SK-MEL-5 (cell line): ENCODE results near the gene TMPRSS3. TPM values are rescaled to one million over a fixed set of nuclear protein-coding genes. Genes with fewer than 3 reads are reported as not detected.

ENCODE experiments used
- DNase-seq: peaks from one replicate; pipeline ENCODE4 v3.0.0-alpha.2; 2016; ENCODE audit warnings: low read depth, low spot score
- in situ Hi-C: cut with HindIII; loops from 2 replicates; pipeline ENCODE4 v1.10.0; 2016; ENCODE audit warnings: low sequenced_read_pairs, high pct_unique_total_duplicates, low pct_unique_long_range_greater_than_20kb
- total RNA-seq: library from RNA; depleted of rRNA; stranded (reverse); fragments of >200 nt; shearing (Covaris generic); gene quantifications from 2 replicates; pipeline ENCODE4 v1.2.3, GENCODE V29; 2014

TMPRSS3 gene
- total RNA-seq, 1 experiment from 2014 or later, result 0.34 TPM

GRCh38 chr21:42397746-42398394, 2.0 kb upstream of the TMPRSS3 start:
- in situ Hi-C loops, result no loop called here

GRCh38 chr21:42396799-42397745, 1.2 kb upstream of the TMPRSS3 start:
- DNase-seq, result no peak
- in situ Hi-C loops, result no loop called here

More at GRCh38 chr21:42397746-42398394, 2.0 kb upstream of the TMPRSS3 start:
- no peak for DNase-seq

DNA sequence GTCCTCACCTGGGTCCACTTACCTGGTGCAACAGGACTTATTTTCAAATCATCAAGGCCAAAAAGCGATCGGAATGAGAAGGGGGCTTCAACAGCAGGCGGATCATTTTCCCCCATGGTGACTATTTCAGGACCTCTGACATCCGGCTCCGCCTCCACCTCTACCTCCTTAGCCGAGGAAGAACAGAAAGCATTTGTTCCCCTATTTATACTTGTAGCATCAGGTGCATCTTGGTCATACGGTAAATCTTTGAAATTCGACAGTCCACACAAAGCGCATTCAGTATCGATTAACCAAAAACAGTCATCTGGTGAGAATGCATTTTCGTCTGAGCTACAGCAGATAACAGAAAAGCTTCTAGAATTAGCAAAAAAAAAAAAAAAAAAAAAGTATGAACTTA, 550 bp downstream of the TMPRSS3 start:
- DNase-seq, result no peak
- in situ Hi-C loops, result no loop called here

- DNase-seq, result no peak
- in situ Hi-C loops, result no loop called here
These were observed 2.4 kb downstream of the TMPRSS3 start for GRCh38 chr21:42393443-42393950.

GRCh38 chr21:42392731-42393442, 3.0 kb downstream of the TMPRSS3 start:
- no peak for DNase-seq
- in situ Hi-C loops, result no loop called here

DNA sequence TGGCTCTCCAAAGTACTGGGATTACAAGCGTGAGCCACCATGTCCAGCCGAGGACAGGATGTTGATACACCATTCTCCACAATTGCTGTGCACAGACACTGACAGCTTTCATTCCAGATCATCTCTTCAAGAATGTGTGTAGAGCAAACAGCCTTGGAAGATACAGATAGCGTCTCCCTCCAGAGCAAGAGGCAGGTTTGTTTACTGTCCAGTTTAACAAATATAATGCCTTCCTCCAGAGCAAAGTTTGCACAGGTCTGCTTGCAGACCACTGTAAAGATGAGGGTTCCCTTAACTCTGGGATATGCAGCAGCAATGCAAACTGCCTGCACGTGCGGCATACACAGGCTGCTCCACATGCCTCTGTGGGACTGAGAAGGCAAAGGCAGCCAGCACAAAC, 4.6 kb downstream of the TMPRSS3 start:
- no peak for DNase-seq
- in situ Hi-C loops, result no loop called here

GRCh38 chr21:42390696-42391095, 5.2 kb downstream of the TMPRSS3 start:
- DNase-seq, result no peak
- in situ Hi-C loops, result no loop called here

GRCh38 chr21:42390193-42390592, 5.7 kb downstream of the TMPRSS3 start:
- in situ Hi-C loops, result no loop called here
- DNase-seq, result no peak

DNA sequence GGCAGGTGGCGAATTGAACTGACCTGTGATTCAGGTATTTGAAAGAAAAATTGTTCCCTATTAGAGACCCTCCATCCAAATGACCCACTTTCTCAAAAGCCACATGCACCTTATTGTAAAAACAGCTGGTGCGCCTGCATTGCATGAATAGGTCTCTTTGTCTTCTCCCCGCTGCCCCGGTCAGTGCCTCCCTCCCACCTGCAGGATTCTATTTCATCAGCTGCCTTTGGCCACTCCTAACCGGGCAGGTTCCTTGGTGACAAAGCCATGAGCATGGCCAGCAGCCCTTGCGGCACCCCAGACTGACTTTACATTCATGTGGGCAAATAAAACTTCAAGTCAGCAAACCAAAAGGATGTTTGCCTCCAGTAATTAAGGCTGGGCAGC, 6.4 kb downstream of the TMPRSS3 start:
- no peak for DNase-seq
- in situ Hi-C loops, result no loop called here

GRCh38 chr21:42388740-42389448, 7.0 kb downstream of the TMPRSS3 start:
- in situ Hi-C loops, result no loop called here
- no peak for DNase-seq

DNA sequence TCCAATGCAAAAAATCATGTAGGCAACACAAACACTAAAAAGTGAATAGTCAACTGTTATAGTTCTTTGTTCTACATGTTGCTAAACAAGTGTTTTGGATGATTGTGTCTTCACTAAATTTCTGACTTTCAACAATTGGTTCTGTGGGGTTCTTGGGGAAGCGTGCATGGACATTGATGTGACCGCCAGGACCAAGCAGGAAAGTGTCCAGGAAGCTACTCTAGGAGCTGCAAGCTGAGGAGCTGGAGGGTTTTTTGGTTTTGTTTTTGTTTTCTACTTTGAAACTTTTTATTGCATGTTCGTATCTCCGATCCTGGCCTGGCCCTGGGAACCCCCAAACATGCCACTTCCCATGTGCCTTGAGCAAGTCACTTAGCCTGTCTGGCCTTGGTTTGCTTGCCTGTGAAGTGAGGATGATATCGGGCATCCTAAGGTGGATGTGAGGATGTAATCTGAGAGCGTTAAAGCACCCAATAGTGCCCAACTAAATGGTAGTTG, 8.0 kb downstream of the TMPRSS3 start:
- no peak for DNase-seq
- in situ Hi-C loops, result no loop called here

DNA sequence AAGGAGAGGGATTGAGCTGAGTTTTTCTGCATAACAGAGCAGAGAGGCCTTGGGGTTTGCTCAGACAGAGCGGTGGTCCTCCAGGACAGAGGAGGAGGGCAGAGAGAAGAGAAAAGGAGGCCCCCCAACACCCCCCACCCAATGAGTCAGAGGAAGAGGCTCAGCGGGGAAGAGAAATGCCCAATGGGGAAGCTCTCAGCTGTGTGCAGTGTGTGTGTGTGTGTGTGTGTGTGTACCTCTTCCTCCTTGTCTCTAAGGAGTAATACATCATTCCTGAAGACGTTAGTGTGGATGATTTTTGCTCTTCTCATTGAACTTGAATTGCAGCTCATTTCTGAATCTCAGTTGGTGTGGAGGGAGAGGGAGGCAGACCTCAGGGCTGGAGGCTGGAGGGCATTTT, 8.7 kb downstream of the TMPRSS3 start:
- in situ Hi-C loops, result no loop called here
- DNase-seq, result no peak

- in situ Hi-C loops, result no loop called here
- no peak for DNase-seq
These were observed 9.7 kb downstream of the TMPRSS3 start for GRCh38 chr21:42386034-42386591.

- in situ Hi-C loops, result no loop called here
These were observed 10.2 kb downstream of the TMPRSS3 start for GRCh38 chr21:42385619-42386018.

GRCh38 chr21:42384989-42385388, 10.9 kb downstream of the TMPRSS3 start:
- no peak for DNase-seq
- in situ Hi-C loops, result no loop called here

More at GRCh38 chr21:42385619-42386018, 10.2 kb downstream of the TMPRSS3 start:
- DNase-seq, result no peak

GRCh38 chr21:42384156-42384945, 11.5 kb downstream of the TMPRSS3 start:
- in situ Hi-C loops, result no loop called here
- DNase-seq, result no peak
